Pancreas (tissue), 10 donors: ENCODE measurements around the gene BNIPL. TPM values are rescaled to one million over a fixed set of nuclear protein-coding genes. Genes with fewer than 3 reads are reported as not detected.

Experiments used
- ATAC-seq, 4 donors: fragments of 200-7000 bp; cut with Tn5 transposase; one replicate each; pipeline versions ENCODE4 v1.8.0 to v1.9.1; 2020; ENCODE audit warnings: mild to moderate bottlenecking in 4 of 4, moderate library complexity in 4 of 4
- DNase-seq, 6 donors: peaks; one replicate each; pipeline ENCODE4 v3.0.0-alpha.2; 2020
- FAIRE-seq: peaks from 2 replicates; lab custom pipeline; 2012; peaks lifted over from hg19 to GRCh38; lab: Jason Lieb, UNC
- H3K27ac ChIP-seq, 4 donors: fragments of 200-600 bp; sonication (generic); 1 replicate in 3 of 4; 2 replicates in 1 of 4; pipeline versions ENCODE4 v1.5.0 to v1.8.0; 2020
- H3K27me3 ChIP-seq, 4 donors: fragments of 200-600 bp; one replicate each; pipeline ENCODE4 v1.8.0; 2021
- H3K36me3 ChIP-seq, 3 donors: fragments of 200-600 bp; sonication (generic) in 1 of 3; one replicate each; pipeline versions ENCODE4 v1.5.0 to v1.8.0; 2020 to 2021
- H3K4me1 ChIP-seq, 3 donors: fragments of 200-600 bp; one replicate each; pipeline ENCODE4 v1.8.0; 2021
- H3K4me3 ChIP-seq, 4 donors: fragments of 200-600 bp; sonication (generic) in 2 of 4; one replicate each; pipeline versions ENCODE4 v1.5.0 to v1.8.0; 2020 to 2021
- H3K9me3 ChIP-seq, 4 donors: fragments of 200-600 bp; one replicate each; pipeline ENCODE4 v1.8.0; 2021
- CTCF ChIP-seq, 4 donors: fragments of 200-600 bp; sonication (generic) in 3 of 4; IDR thresholded peaks; one replicate each; pipeline versions ENCODE4 v1.5.0 to v1.8.0; 2021; ENCODE audit warnings: antibody characterized with exemption in 4 of 4
- WGBS, 2 donors: extraction: QIAGEN DNeasy Blood & Tissue Kit; methylation state at CpG; one replicate each; pipeline ENCODE4 v1.1.7; 2013; 5-methylcytosine and 5-hydroxymethylcytosine counted together
- intact Hi-C, 3 donors: fragments of 100-400 bp; cut with DNase I; formaldehyde crosslinking; loops; one replicate each; pipeline versions ENCODE4 v1.11.1 to v1.14.2; 2022
- polyA plus RNA-seq, 2 donors: library from polyadenylated mRNA; stranded (reverse); fragments of 200-250 nt; gene quantifications; one replicate each; pipeline ENCODE4 v1.2.3, GENCODE V29; 2013
- total RNA-seq, 6 donors: library from RNA; stranded (reverse); fragmentation: NEBNext Ultra II Directional in 4 of 6; extraction: Animal tissue kit (Norgen Biotek cat#: 25700) in 4 of 6; gene quantifications; one replicate each; pipeline versions ENCODE4 v1.2.1 to v1.2.4, GENCODE V29; 2021 to 2023
- donor health status: healthy with polysubstance abuse.
- donor health status: DM: no; HTN: no; CAD: no; lungs with moderate emphysema.
- donor health status: DM: no; HTN: no; CAD: no.
- donor health status: control.
- donor health status: control.
- donor health status: Bipolar disorder and iron deficiency.
- donor health status: DM: yes; HTN: yes; CAD: no.
- donor health status: DM: no; HTN: no; CAD: no.
- donor health status: DM: no; HTN: no; CAD: no.
- donor health status: DM: yes; HTN: yes; CAD: no.

The BNIPL gene
- total and polyA plus RNA-seq, 8 donors = 0.12 to 0.40 (median 0.23) TPM

GRCh38 chr1:151003180-151003579, 33.2 kb upstream of the BNIPL start:
- DNase-seq (no peak), FAIRE-seq (no peak), ATAC-seq (no peak)
- no peak for TF ChIP-seq CTCF (IDR thresholded peaks at IDR 0.05)
- Histone ChIP-seq H3K4me1 (peaks cover 10 to 33% (median 11%) of the 10 kb centered on the region in 3 donors), H3K27ac (peak overlapping the region in 1 of 4 donors; percentile 33), H3K4me3 (peak overlapping the region in 2 of 4 donors; percentile 67 to 69), H3K36me3 (peaks cover 0 to 38% (median 15%) of the 10 kb centered on the region in 3 donors), H3K27me3 (no peaks in the 10 kb centered on the region), H3K9me3 (no peaks in the 10 kb centered on the region)
- intact Hi-C loops = no loop called here

DNA sequence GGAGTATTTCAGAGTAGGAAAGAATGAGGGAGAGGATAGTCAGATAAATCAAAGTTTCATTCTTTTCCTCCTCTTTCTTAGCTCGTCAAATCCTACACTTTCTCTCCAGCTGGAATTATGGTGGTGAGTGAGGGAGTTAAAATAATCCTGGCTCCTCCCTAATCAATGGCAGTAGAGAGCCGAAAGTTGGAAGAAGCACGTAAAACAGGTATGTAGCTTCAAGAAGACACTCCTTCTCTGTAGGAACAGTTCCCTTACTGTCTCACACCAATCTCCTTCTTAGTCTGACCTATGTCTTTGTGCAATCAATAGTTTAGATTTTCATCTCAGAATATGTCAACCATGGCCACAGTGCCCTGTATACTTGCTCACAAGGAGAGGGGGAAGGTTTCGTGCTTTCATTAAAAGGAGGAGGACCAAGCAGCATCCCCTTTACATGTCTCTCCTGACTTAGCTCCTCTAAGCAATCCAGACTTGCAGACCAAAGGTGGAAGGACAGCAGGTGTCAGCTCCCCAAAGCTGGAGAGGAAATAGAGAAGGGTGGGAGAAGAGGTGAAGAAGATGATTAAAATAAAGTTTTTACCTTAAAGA, 30.6 kb upstream of the BNIPL start:
- Histone ChIP-seq H3K9me3 (no peaks in the 10 kb centered on the region), H3K4me1 (peaks cover 10 to 43% (median 17%) of the 10 kb centered on the region in 3 donors), H3K36me3 (peaks cover 0 to 14% (median 6%) of the 10 kb centered on the region in 3 donors), H3K27me3 (no peaks in the 10 kb centered on the region), H3K4me3 (peak overlapping the region; percentile 37 to 69 (median 60)), H3K27ac (peak overlapping the region; percentile 78 to 94 (median 81))
- peak in 3 of 4 donors; percentile 0 to 1 (median 1) for ATAC-seq
- no peak for TF ChIP-seq CTCF (IDR thresholded peaks at IDR 0.05)
- 0 to 3% methylated on average over 4 of the region's 4 CpGs for WGBS, 2 donors
- intact Hi-C loops = no loop called here
- FAIRE-seq = no peak
- DNase-seq = no peak

GRCh38 chr1:151006327-151007052, 29.9 kb upstream of the BNIPL start, which contains the start of gene MINDY1:
Gene MINDY1 (minus strand): TSS chr1:151006902. CDS start chr1:151002617, 4,285 bp downstream.
- intact Hi-C loops = no loop called here
- DNase-seq (peak; percentile 64 to 82 (median 74)), FAIRE-seq (no peak), ATAC-seq (peak; percentile 57 to 74 (median 72))
- Histone ChIP-seq H3K27me3 (no peaks in the 10 kb centered on the region), H3K4me1 (peaks cover 10 to 43% (median 17%) of the 10 kb centered on the region in 3 donors), H3K36me3 (peaks cover 0 to 9% (median 3%) of the 10 kb centered on the region in 3 donors), H3K4me3 (peak within 1 kb of the TSS; percentile 37 to 69 (median 60)), H3K27ac (peak within 1 kb of the TSS; percentile 78 to 94 (median 81)), H3K9me3 (no peaks in the 10 kb centered on the region)
- 0 to 1% methylated on average over 18 of the region's 18 CpGs for WGBS, 2 donors
- TF ChIP-seq CTCF (IDR thresholded peaks at IDR 0.05) = peak in 2 of 4 donors; percentile 12 to 13

DNA sequence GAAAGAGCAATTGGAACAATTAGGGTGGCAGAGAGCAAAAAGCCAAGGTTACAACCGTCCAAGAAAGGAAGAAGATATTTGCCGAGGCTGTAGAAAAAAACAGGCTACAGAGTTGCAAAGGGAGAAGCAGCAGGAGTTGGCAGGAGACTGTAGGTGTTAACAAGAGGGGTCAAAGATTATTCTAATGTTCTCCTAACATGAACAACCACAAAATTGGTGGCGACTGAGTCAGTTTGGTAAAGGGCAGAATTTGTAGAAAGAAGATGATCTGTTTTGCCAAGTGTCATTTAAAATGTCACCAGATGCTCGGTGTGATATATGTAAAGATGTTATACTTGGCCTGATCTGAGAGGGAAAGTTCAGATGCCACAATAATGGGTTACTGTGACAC, 28.5 kb upstream of the BNIPL start:
- no peak for FAIRE-seq
- peak overlapping the region in 2 of 4 donors; percentile 56 to 67 for H3K4me3 ChIP-seq
- no peaks in the 10 kb centered on the region for H3K9me3 ChIP-seq
- H3K4me1 ChIP-seq = peaks cover 10 to 38% (median 19%) of the 10 kb centered on the region in 3 donors
- no peaks in the 10 kb centered on the region for H3K27me3 ChIP-seq
- H3K27ac ChIP-seq = peak overlapping the region; percentile 46 to 94 (median 80)
- TF ChIP-seq CTCF (IDR thresholded peaks at IDR 0.05) = no peak
- 6 to 8% methylated on average over 4 of the region's 4 CpGs for WGBS, 2 donors
- DNase-seq = no peak
- no peak for ATAC-seq
- H3K36me3 ChIP-seq = no peaks in the 10 kb centered on the region
- intact Hi-C loops = no loop called here
